ENCODE measurements around the gene IFI30.

DNA sequence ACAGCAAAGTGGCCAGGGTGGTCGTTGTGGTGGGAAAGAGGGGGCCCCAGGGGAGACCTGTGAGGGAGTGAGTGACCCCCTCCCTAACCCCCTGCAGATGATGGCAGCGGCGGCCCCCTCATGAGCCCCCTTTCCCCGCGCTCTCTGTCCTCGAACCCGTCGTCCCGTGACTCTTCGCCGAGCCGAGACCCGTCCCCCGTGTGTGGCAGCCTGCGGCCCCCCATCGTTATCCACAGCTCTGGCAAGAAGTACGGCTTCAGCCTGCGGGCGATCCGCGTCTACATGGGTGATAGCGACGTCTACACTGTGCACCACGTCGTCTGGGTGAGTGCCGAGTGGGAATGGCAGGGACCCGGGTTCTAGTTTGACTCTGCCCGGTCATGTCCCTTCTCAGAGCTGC, 28.7 kb upstream of the IFI30 start:
- TF ChIP-seq, protein P1, sequence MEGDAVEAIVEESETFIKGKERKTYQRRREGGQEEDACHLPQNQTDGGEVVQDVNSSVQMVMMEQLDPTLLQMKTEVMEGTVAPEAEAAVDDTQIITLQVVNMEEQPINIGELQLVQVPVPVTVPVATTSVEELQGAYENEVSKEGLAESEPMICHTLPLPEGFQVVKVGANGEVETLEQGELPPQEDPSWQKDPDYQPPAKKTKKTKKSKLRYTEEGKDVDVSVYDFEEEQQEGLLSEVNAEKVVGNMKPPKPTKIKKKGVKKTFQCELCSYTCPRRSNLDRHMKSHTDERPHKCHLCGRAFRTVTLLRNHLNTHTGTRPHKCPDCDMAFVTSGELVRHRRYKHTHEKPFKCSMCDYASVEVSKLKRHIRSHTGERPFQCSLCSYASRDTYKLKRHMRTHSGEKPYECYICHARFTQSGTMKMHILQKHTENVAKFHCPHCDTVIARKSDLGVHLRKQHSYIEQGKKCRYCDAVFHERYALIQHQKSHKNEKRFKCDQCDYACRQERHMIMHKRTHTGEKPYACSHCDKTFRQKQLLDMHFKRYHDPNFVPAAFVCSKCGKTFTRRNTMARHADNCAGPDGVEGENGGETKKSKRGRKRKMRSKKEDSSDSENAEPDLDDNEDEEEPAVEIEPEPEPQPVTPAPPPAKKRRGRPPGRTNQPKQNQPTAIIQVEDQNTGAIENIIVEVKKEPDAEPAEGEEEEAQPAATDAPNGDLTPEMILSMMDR (conservative IDR thresholded peaks at IDR 0.05), result no peak
- TF ChIP-seq EZH2 (IDR thresholded peaks at IDR 0.05; ENCODE audit: low read depth), result no peak
